ENCODE results near the gene ATOX1.
"Not testable (repeated sequence)": the region's sequence is repeated elsewhere in the genome, so short reads cannot be mapped to it uniquely, and the experiment has no call there.

Gene ATOX1

DNA sequence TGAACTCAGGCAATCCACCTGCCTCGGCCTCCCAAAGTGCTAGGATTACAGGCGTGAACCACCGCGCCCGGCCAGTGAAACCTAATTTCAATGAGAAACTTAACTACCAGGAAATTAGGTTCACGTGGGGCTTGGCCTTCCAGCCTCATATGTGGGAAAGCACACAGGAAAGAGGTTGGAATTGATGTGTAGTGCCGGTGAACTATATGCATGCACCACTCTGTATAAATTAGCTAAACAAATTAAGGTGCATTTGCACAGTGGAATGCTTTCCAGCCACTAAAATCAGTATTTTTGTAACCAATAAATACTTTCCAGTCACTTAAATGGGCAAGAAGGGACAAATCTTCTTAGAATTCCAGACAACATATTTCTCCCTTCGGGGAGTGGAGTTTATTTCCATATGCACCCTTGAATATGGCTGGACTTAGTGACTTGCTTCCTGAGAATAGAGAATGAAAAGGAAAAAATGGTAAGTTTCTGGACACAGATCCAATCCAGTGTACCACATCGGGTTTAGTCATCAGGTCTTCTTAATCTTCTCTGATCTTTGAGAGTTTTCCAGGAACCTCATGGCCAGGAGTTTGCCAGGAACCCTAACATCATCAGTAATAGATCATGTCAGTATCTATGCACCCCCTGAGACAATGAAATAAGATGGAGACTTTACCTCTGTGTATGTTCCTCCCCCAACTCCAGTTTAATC lies 24.9 kb downstream of the ATOX1 start:
- DNase-seq (ENCODE audit: low read depth in 3 of 3): no peak

GRCh38 chr5:151730381-151730780 lies 28.1 kb downstream of the ATOX1 start:
- no peak for DNase-seq (ENCODE audit: low read depth in 3 of 3)

DNA sequence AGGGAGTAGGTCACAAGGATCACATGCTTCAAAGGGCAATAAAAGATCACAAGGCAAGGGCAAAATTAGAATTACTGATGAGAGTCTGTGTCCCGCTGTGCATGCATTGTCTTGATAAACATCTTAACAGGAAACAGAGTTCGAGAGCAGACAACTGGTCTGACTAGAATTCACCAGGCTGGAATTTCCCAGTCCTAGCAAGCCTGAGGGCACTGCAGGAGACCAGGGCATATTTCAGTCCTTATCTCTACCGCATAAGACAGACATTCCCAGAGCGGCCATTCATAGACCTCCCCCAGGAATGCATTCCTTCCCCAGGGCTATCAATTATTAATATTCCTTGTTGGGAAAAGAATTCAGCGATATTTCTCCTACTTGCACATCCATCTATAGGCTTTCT lies 28.8 kb downstream of the ATOX1 start:
- DNase-seq (ENCODE audit: low read depth in 3 of 3): not testable (repeated sequence)

DNA sequence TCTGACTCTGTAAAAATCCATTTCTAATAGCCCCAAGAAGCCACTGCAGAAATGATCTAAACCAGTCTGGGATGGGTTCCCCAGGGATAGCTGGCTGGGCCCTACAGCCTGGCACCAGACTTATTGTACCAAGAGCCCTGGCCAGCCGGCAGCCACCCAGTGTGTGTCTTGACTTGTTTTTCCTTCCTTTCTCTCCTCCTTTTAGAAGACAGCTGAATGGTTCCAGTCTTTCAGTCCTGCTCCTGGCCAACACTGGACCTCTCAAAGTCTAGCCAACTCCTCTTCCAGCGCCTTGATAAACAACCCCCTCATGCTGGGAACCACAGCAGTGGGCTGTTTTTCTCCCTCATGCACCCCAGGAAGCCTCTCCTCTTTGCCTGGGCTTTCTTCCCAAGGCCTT lies 34.1 kb downstream of the ATOX1 start:
- no peak for DNase-seq (ENCODE audit: low read depth in 3 of 3)

DNA sequence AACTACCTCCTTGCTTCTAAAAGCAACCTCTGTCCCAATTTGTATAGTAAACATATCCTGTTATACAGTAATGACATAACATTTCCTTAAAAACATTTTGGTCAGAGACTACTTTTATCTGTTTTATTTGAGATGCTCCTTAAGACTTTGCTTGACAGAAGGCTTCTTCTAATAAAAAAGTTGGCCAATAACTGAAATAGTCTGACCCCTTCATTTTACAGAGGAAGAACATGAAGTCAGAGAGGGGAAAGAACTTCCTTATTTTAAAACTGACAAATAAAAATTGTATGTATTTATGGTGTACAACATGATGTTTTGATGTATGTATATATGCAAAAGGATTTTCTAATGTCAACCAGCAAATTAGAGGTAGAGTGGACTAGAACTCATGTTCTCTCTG lies 35.9 kb downstream of the ATOX1 start:
- no peak for DNase-seq (ENCODE audit: low read depth in 3 of 3)

DNA sequence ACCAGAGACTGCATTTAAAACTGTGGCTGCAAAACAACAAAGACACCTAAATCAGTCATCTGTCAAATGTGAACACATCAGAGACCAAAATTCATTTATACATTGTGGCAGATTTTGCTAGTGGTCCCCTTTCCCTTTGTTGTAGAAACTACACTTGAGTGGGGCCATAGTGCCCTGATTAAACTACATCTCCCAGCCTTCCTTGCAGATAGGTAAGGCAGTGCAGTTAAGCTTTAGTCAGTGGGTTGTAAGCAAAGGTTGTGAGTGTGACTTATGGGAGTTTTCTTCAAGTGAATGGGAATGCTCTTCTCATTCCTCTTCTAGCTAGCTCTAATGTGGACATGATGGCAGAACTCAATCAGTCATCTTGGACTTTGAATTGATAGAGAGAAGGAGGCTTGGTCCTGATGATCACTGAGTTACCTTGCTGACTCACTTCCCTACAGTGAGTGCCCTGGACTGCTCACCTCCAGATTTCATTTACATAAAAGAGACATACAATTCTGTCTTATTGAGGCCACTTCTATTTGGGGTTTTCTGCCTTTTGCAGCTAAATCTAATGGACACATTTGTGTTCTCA lies 36.5 kb downstream of the ATOX1 start:
- no peak for DNase-seq (ENCODE audit: low read depth in 3 of 3)

DNA sequence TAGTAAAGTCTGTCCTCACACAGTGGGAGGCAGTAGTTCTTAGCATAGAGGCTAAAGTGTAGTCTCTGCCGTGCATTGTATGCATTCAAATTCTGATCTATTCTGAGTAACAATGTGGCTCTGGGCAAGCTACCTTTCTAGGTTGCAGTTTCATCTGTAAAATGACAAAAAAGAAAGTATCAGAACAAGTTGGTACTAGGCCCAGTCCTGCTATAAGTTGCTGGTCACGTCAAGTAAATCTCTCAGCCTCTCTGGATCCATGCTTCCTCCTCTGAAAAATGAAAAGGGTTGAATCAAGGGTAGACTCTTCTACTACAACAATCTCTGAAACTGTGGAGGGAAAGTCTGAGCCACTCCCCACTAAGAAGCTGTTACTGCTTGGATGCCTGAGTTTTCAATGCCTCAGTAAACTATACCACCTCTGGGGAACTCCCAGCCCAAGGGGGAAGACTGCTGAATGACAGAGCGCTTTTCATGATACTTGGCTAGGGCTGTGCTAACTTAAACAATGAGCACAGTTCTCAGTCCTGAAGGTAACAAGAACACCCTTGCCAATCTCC lies 37.3 kb downstream of the ATOX1 start:
- no peak for DNase-seq (ENCODE audit: low read depth in 3 of 3)

GRCh38 chr5:151720215-151720614 lies 38.2 kb downstream of the ATOX1 start:
- no peak for DNase-seq (ENCODE audit: low read depth in 3 of 3)

- DNase-seq (ENCODE audit: low read depth in 3 of 3): no peak
Observed at GRCh38 chr5:151719228-151720000, 39.0 kb downstream of the ATOX1 start.

DNA sequence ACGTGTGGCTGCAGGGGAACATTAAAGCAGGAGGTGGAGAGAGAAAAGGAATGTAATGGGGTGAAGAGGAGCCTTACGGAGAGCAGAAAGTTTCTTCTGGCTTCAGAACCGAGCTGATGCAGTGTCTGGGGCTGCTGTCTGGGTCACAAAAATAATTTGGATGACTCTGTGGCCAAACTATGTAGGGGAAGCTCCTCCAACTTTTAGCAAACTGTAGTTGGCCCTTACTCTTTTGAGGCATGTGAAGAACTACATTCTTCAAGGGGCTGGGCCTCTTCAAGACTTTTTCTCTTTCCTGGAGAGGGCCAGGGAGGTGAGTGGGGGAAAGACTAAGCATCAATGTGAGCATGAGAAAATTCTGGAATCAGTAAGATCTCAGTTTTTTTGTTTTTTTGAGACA lies 39.8 kb downstream of the ATOX1 start:
- no peak for DNase-seq (ENCODE audit: low read depth in 3 of 3)

DNA sequence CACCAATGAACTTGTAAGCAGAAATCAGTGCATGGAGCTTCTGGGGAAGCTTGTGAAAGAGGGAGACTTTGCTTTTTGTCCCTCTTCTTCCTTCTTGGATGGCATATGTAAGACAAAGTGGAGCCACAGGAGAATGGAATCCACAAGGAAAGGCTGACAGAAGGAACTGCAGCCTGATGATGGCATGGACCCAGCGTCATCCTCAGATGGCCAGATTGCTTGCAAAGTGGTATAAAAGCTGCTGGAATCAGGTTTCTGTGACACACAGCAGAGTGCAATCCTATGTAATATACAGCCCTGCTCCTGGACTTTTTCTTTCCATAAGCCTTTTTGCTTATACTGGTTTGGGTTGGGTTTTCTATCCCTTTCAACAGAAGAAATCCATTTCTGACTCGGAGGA lies 40.3 kb downstream of the ATOX1 start:
- no peak for DNase-seq (ENCODE audit: low read depth in 3 of 3)

DNA sequence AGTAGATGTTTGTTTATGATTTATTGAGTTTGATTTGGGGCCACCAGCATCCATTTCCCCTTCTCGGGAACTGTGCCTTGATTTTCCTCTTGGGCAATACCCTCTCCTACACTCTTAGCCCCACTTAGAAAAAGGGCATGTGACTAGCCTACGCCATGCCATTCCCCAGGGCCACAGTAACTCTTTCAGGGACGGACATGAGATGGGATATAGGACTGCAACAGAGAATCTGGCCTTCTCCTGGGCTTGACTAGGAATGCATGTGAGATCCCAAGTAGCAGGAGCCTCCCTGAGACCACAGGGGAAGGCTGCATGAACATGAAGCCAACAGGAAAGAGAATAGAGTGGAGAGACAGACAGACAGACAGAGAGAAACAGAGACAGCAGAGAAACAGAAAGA lies 41.0 kb downstream of the ATOX1 start:
- DNase-seq (ENCODE audit: low read depth in 3 of 3): no peak

DNA sequence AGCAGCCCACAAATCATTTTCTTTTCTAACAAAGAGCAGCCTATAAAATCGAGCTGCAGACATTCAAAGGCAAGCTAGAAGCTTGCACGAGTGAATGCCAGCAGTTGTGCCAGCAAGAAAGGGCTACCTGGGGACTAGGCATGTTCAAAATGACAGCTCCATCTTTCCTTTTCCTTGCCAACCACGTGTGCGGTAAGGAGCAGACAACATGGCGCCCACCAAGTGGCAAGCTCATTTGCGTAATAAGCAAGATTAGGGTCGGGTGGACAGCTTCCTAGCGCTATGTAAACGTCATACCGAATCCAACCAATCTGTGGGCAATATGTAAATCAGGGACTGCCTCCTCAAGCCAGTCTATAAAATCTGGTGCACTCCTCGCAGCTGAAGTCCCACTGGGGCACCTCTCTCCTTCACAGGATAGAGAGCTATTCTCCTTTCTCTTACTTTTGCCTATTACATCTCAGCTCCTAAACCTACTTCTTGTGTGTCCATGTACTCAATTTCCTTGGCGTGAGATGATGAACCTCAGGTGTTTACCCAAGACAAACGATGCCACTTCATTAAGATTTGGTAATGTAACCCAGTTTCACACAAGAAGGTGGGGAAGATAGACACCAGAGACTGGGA lies 49.2 kb downstream of the ATOX1 start:
- DNase-seq (ENCODE audit: low read depth in 3 of 3): no peak

DNA sequence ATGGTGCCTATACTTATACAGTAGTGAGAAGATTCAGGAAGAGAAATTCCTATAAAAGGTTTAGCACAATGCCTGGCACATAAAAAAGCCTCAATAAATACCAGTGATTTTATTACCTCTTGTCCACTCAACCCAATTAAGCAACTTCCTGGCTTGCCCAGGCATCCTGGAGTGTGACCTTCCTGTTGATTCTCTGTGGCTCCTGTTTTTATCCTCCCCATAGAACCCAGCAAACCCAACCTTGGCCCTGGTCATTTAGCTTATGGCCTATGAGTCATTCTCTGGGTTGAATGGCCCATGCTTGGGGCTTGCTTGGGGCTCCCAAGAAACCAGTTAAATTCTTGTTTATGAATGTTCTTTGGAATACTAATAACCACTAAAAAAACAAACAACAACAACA lies 50.3 kb downstream of the ATOX1 start:
- no peak for DNase-seq (ENCODE audit: low read depth in 3 of 3)

DNA sequence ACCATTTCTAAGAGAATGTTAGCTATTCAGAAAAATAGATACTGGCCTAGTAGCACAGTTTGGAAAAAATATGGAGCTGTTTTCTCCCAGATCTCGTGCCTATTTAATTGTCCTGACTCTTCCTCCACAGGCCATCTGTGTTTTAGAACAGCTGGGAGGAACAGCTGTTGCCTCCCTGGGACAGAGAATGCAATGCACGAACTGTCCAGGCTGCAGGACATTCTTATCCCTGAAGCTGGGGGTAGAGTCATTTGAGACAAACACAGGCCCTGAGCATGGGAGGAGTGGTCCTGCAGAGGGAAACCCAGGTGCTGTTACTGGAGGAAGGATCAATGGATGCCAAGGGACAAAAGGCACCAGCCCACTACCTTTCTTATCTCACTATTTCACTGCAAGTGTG lies 50.9 kb downstream of the ATOX1 start:
- no peak for DNase-seq (ENCODE audit: low read depth in 3 of 3)

DNA sequence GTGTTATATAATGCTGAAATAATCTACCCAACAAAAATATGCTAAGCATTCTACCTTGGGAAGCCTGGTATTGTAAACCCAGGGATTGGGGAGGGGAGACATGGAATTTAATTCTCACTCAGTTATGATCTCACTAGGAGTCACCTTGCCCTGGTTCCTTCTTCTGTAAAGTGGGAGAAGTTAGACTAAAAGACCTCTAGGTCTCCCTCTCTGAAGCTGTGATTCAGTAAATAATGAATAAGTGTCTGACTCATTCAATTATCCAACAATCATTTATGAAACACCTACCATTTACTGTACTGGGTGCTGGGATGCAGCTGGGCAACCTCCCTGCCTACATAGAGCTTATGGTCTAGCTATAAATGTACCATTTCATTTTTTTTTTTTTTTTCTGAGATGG lies 51.5 kb downstream of the ATOX1 start:
- DNase-seq (ENCODE audit: low read depth in 3 of 3): no peak

- DNase-seq (ENCODE audit: low read depth in 3 of 3): no peak
Observed at GRCh38 chr5:151703780-151704179, 54.7 kb downstream of the ATOX1 start.

GRCh38 chr5:151703227-151703626 lies 55.2 kb downstream of the ATOX1 start:
- DNase-seq (ENCODE audit: low read depth in 3 of 3): no peak

DNA sequence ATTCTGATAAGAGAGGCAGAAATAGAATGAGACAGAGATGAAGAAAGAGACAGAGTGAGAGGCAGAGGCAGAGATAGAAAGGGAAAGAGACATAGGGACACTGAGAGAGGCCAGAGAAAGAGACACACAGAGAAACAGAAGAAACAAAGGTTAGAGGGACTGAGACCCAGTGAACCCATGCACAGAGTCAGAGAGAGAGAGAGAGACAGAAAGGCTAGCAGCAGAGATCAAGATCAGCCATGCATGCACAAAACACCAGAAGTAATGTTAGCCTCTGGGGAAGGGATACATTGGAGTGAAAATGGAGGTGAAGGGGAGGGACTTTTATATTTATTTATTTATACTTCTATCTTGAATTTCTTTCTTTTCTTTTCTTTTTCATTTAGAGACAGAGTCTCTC lies 57.6 kb downstream of the ATOX1 start:
- no peak for DNase-seq (ENCODE audit: low read depth in 3 of 3)

DNA sequence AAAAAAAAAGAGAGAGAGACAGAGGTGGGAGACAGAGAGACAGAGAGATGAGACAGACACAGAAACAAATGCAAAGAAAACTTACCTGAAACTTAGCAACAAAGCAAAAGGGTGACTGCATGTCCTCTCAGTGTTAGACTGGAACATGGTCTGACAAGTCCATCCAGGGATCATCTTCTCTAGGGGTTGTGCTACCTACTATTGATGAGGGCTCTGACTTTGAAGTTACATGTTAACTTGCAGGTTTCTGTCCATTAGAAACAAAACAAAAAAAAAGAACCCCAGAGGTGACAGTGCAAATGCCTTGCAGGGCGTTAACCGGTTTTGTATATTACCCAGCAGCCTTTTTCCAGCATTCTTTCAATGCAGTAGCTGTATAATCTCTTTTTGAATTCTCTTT lies 58.1 kb downstream of the ATOX1 start:
- no peak for DNase-seq (ENCODE audit: low read depth in 3 of 3)

DNA sequence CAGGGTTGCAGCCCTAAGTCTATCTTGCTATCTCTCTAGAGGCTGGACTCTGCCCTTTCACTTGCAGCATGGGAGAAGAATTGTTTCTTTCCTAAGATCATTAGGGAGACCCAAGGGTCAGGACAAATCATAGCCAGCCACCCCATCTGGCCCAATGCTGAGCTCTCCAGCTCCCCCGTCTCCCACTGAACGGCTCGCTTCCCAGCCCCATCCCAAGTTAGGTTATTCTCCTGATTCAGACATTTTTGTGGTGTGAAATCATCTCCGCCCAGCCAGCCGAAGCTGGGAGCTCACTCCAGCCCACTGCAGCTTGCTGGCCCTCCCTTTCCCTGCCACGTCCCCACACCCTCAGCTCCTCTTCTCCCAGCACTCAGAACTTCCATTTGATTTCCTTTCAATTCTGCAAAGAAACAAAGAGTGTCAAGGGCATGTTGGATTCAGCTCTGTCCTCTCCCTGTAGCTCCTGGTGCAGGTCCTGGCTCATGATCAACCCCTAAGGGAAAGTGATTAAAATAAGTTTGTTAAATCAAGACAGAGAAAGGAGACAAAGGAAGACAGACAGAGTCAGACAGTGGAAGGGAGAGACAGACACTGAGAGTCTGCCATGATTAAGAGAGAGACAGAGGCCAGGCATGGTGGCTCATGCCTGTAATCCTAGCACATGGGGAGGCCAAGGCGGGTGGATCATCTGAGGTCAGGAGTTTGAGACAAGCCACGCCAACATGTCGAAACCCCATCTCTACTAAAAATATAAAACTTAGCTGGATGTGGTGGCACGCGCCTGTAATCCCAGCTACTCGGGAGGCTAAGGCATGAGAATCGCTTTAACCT lies 59.1 kb downstream of the ATOX1 start:
- no peak for DNase-seq (ENCODE audit: low read depth in 3 of 3)
